Right lobe of liver (tissue), 6 donors: ENCODE results near the gene GPRC5A. TPM values are rescaled to one million over a fixed set of nuclear protein-coding genes. Genes with fewer than 3 reads are reported as not detected.

Source experiments
- ATAC-seq, 4 donors: fragments of 200-7000 bp; cut with Tn5 transposase; one replicate each; pipeline ENCODE4 v1.9.1; 2020; ENCODE audit warnings: mild to moderate bottlenecking in 4 of 4, moderate library complexity in 4 of 4
- DNase-seq, 3 donors: peaks; one replicate each; pipeline ENCODE4 v3.0.0-alpha.2; 2020
- H3K27ac ChIP-seq, 3 donors: fragments of 200-600 bp; one replicate each; pipeline ENCODE4 v1.8.0; 2022
- H3K27me3 ChIP-seq, 2 donors: fragments of 200-600 bp; one replicate each; pipeline ENCODE4 v1.8.0; 2022
- H3K36me3 ChIP-seq, 4 donors: fragments of 200-600 bp; sonication (generic) in 1 of 4; one replicate each; pipeline versions ENCODE4 v1.5.1 to v1.8.0; 2017 to 2022; ENCODE audit warnings: control low read depth in 1 of 4
- H3K4me1 ChIP-seq, 4 donors: fragments of 200-600 bp; sonication (generic) in 1 of 4; one replicate each; pipeline versions ENCODE4 v1.5.1 to v1.8.0; 2017 to 2022; ENCODE audit warnings: control low read depth in 1 of 4
- H3K4me3 ChIP-seq, 3 donors: fragments of 200-600 bp; one replicate each; pipeline ENCODE4 v1.8.0; 2022
- H3K9me3 ChIP-seq, 4 donors: fragments of 200-600 bp; sonication (generic) in 1 of 4; one replicate each; pipeline versions ENCODE4 v1.5.1 to v1.8.0; 2017 to 2022; ENCODE audit warnings: control low read depth in 1 of 4
- POLR2A ChIP-seq: fragments of 450-650 bp; IDR thresholded peaks from one replicate; pipeline ENCODE4 v1.6.1; 2017; ENCODE audit warnings: antibody characterized with exemption, mild to moderate bottlenecking
- WGBS: methylation state at CpG from one replicate; pipeline ENCODE4 v1.1.6; 2018; ENCODE audit warnings: low coverage, low lambda C conversion rate; ENCODE audit not compliant: insufficient coverage; ENCODE audit errors: missing lambda C conversion rate; 5-methylcytosine and 5-hydroxymethylcytosine counted together
- intact Hi-C, 2 donors: fragments of 100-400 bp; cut with DNase I; formaldehyde crosslinking; loops; one replicate each; pipeline versions ENCODE4 v1.11.2 to v1.14.1; 2022
- total RNA-seq, 6 experiments: library from RNA; depleted of rRNA in 2 of 6; stranded (reverse); fragments of >200 nt in 2 of 6; fragmentation: NEBNext Ultra II Directional in 3 of 6; extraction: Animal tissue kit (Norgen Biotek cat#: 25700) in 3 of 6; gene quantifications; one replicate each; pipeline versions ENCODE4 v1.1.0 to v1.2.4, GENCODE V29; 2016 to 2023
- TF ChIP-seq, protein P1 (sequence below), 4 donors: fragments of 200-600 bp in 3 of 4; fragments of 450-650 bp in 1 of 4; IDR thresholded peaks; one replicate each; pipeline versions ENCODE4 v1.5.1 to v1.8.0; 2016 to 2022; ENCODE audit warnings: antibody characterized with exemption in 4 of 4, mild to moderate bottlenecking in 2 of 4
- donor health status: DM: no; HTN: yes; CAD: no.
- donor health status: DM: no; HTN: no; CAD: no.
- donor health status: DM: no; HTN: no; CAD: no.
- donor health status: DM: no; HTN: yes; CAD: no.
- donor health status: DM: no; HTN: yes; CAD: no.

GPRC5A gene
- total RNA-seq, 6 experiments from 2014 or later, result 0.35 to 0.80 (median 0.44) TPM

DNA sequence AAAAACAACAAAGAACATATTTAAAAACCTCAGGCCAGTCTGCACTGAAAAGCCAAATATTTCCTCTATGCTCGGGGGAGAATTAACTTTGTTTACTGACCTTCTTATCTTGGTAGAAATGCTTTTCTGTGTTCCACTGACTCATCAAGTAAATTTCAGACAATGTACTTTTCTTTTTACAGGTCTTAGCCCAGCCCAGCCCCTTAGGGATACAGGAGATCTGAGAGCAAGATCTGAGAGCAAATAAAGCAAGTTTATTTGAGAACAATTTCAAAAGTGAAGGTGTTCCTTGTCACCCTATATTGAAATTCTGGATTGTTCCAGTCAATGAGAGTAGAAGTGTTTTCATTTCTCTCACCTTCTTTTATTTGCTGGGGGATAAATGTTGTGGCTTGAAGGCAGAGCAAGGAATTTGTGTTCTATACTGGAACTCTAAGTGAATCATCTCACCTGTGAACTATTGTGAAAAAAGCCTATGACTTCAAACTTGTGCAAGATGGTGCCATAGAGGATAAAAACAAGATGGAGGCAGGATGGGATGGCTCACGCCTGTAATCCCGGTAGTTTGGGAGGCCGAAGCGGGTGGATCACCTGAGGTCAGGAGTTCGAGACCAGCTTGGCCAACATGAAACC lies 7.9 kb upstream of the GPRC5A start:
- WGBS, result 88% methylated on average over 6 of the region's 6 CpGs
- TF ChIP-seq POLR2A, result no peak
- TF ChIP-seq, protein P1, sequence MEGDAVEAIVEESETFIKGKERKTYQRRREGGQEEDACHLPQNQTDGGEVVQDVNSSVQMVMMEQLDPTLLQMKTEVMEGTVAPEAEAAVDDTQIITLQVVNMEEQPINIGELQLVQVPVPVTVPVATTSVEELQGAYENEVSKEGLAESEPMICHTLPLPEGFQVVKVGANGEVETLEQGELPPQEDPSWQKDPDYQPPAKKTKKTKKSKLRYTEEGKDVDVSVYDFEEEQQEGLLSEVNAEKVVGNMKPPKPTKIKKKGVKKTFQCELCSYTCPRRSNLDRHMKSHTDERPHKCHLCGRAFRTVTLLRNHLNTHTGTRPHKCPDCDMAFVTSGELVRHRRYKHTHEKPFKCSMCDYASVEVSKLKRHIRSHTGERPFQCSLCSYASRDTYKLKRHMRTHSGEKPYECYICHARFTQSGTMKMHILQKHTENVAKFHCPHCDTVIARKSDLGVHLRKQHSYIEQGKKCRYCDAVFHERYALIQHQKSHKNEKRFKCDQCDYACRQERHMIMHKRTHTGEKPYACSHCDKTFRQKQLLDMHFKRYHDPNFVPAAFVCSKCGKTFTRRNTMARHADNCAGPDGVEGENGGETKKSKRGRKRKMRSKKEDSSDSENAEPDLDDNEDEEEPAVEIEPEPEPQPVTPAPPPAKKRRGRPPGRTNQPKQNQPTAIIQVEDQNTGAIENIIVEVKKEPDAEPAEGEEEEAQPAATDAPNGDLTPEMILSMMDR (IDR thresholded peaks at IDR 0.05), result no peak
- Histone ChIP-seq H3K9me3 (no peaks in the 10 kb centered on the region), H3K27me3 (no peaks in the 10 kb centered on the region), H3K4me3 (no peak overlapping the region), H3K4me1 (no peaks in the 10 kb centered on the region), H3K27ac (no peak overlapping the region), H3K36me3 (no peaks in the 10 kb centered on the region)
- intact Hi-C loops, result no loop called here
- DNase-seq, result no peak
- ATAC-seq, result peak in 2 of 4 donors; percentile 45 to 63

GRCh38 chr12:12885096-12885792 lies 6.1 kb upstream of the GPRC5A start:
- ATAC-seq (no peak), DNase-seq (no peak)
- no peaks in the 10 kb centered on the region for H3K27me3 ChIP-seq
- no peaks in the 10 kb centered on the region for H3K9me3 ChIP-seq
- no peaks in the 10 kb centered on the region for H3K36me3 ChIP-seq
- H3K4me3 ChIP-seq, result no peak overlapping the region
- WGBS, result 39% methylated on average over 7 of the region's 14 CpGs
- H3K27ac ChIP-seq, result no peak overlapping the region
- intact Hi-C loops, result no loop called here
- TF ChIP-seq, protein P1 (IDR thresholded peaks at IDR 0.05), result no peak
- no peak for TF ChIP-seq POLR2A
- no peaks in the 10 kb centered on the region for H3K4me1 ChIP-seq

DNA sequence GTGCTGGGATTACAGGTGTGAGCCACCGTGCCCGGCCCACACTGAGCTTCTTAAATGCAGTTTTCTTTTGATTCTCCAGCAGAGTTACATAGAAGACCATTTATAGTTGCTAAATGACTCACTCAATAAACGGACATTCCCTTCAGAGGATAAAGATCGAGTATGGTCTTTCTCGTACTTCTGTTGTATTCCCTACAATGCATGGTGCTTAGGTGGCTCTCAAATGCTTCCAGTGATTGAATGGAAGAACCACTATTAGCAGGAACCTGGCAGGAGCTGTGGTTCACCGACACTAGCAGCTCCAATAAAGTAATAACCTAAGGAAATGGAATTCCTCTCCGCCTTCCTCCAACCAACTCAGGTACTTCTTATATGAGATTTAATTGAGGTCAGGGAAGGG lies 3.9 kb upstream of the GPRC5A start:
- H3K4me1 ChIP-seq, result peaks cover 0 to 6% (median 0%) of the 10 kb centered on the region in 4 donors
- 46% methylated on average over 6 of the region's 7 CpGs for WGBS
- intact Hi-C loops, result no loop called here
- H3K27ac ChIP-seq, result no peak overlapping the region
- DNase-seq, result no peak
- no peak overlapping the region for H3K4me3 ChIP-seq
- H3K27me3 ChIP-seq, result no peaks in the 10 kb centered on the region
- no peaks in the 10 kb centered on the region for H3K36me3 ChIP-seq
- TF ChIP-seq POLR2A, result no peak
- TF ChIP-seq, protein P1 (IDR thresholded peaks at IDR 0.05), result no peak
- no peak for ATAC-seq
- no peaks in the 10 kb centered on the region for H3K9me3 ChIP-seq

DNA sequence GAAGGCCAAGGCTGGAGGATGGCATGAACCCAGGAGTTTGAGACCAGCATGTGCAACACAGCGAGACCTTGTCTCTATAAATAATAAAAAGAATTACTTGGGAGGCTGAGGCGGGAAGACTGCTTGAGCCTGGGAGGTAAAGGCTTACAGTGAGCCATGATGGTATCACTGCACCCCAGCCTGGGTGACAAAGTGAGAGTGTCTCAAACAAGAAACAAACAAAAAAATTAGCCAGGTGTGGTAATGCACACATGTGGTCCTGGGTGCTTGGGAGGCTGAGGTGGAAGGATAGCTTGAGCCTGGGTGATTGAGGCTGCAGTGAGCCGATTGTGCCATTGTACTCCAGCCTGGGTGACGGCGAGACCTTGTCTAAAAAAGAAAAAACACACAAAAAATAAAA lies 1.7 kb upstream of the GPRC5A start:
- intact Hi-C loops, result no loop called here

More for the DNA sequence above, 1.7 kb upstream of the GPRC5A start:
- 91% methylated on average over 5 of the region's 5 CpGs for WGBS
- Histone ChIP-seq H3K27ac (no peak overlapping the region), H3K4me3 (no peak overlapping the region), H3K36me3 (no peaks in the 10 kb centered on the region), H3K9me3 (no peaks in the 10 kb centered on the region), H3K4me1 (peaks cover 0 to 6% (median 0%) of the 10 kb centered on the region in 4 donors), H3K27me3 (no peaks in the 10 kb centered on the region)
- ATAC-seq, result no peak
- TF ChIP-seq, protein P1 (IDR thresholded peaks at IDR 0.05), result no peak
- TF ChIP-seq POLR2A, result no peak
- no peak for DNase-seq
